ENCODE results near the gene ATP6AP1.

Gene ATP6AP1

GRCh38 chrX:154430916-154431315 is 2.4 kb downstream of the ATP6AP1 start:
- DNase-seq = no peak

- DNase-seq = no peak
Measured at GRCh38 chrX:154431341-154431740, 2.9 kb downstream of the ATP6AP1 start.

GRCh38 chrX:154432210-154432609 is 3.7 kb downstream of the ATP6AP1 start:
- DNase-seq = no peak

- no peak for DNase-seq
Measured at GRCh38 chrX:154433605-154434004, 5.1 kb downstream of the ATP6AP1 start.

- DNase-seq = no peak
Measured at GRCh38 chrX:154434394-154435168, 6.1 kb downstream of the ATP6AP1 start.

GRCh38 chrX:154435171-154435733 is 6.8 kb downstream of the ATP6AP1 start:
- no peak for DNase-seq

- DNase-seq = peak; percentile 11 to 73 (median 56)
Measured at GRCh38 chrX:154436374-154436982, 8.0 kb downstream of the ATP6AP1 start.

GRCh38 chrX:154436983-154437752 is 8.7 kb downstream of the ATP6AP1 start, which contains the start of gene GDI1:
Gene GDI1 (plus strand): TSS chrX:154437154. CDS start chrX:154437255, 101 bp downstream.
- DNase-seq = peak; percentile 22 to 80 (median 60)

- DNase-seq = no peak
Measured at GRCh38 chrX:154437971-154438893, 9.8 kb downstream of the ATP6AP1 start.

- DNase-seq = no peak
Measured at GRCh38 chrX:154439841-154440240, 11.4 kb downstream of the ATP6AP1 start.

GRCh38 chrX:154440623-154441357 is 12.3 kb downstream of the ATP6AP1 start:
- no peak for DNase-seq

GRCh38 chrX:154441564-154441963 is 13.1 kb downstream of the ATP6AP1 start:
- no peak for DNase-seq

- DNase-seq = no peak
Measured at GRCh38 chrX:154441984-154442707, 13.7 kb downstream of the ATP6AP1 start.

- no peak for DNase-seq
Measured at GRCh38 chrX:154443479-154443910, 15.0 kb downstream of the ATP6AP1 start.

GRCh38 chrX:154443992-154444754 is 15.7 kb downstream of the ATP6AP1 start, which contains the start of gene FAM50A:
Gene FAM50A (plus strand): TSS chrX:154444141. CDS start chrX:154444236, 95 bp downstream.
- peak; percentile 24 to 65 (median 46) for DNase-seq

- no peak for DNase-seq
Measured at GRCh38 chrX:154444755-154445246, 16.3 kb downstream of the ATP6AP1 start.

- no peak for DNase-seq
Measured at GRCh38 chrX:154445776-154446175, 17.3 kb downstream of the ATP6AP1 start.

- DNase-seq = no peak
Measured at GRCh38 chrX:154446430-154446829, 18.0 kb downstream of the ATP6AP1 start.

- DNase-seq = no peak
Measured at GRCh38 chrX:154448484-154448883, 20.0 kb downstream of the ATP6AP1 start.
